Testis (tissue), 3 donors: ENCODE results near the gene HPSE2. TPM values are rescaled to one million over a fixed set of nuclear protein-coding genes. Genes with fewer than 3 reads are reported as not detected.

Experiments
- DNase-seq: peaks from one replicate; pipeline ENCODE4 v3.0.0-alpha.2; 2019
- H3K27ac ChIP-seq, 2 donors: fragments of 200-600 bp; sonication (generic); one replicate each; pipeline ENCODE4 v1.5.1; 2019
- H3K27me3 ChIP-seq: fragments of 200-600 bp; sonication (generic); one replicate; pipeline ENCODE4 v1.5.1; 2019
- H3K36me3 ChIP-seq: fragments of 200-600 bp; sonication (generic); one replicate; pipeline ENCODE4 v1.5.1; 2017; ENCODE audit warnings: low read depth; ENCODE audit errors: missing control alignments
- H3K4me1 ChIP-seq: fragments of 200-600 bp; sonication (generic); one replicate; pipeline ENCODE4 v1.5.1; 2019
- H3K4me3 ChIP-seq, 2 donors: fragments of 200-600 bp; sonication (generic); one replicate each; pipeline ENCODE4 v1.5.1; 2017 to 2019
- H3K9me3 ChIP-seq: fragments of 200-600 bp; sonication (generic); one replicate; pipeline ENCODE4 v1.5.1; 2017
- POLR2A ChIP-seq: fragments of 450-650 bp; IDR thresholded peaks from one replicate; pipeline ENCODE4 v1.6.1; 2017; ENCODE audit warnings: antibody characterized with exemption, mild to moderate bottlenecking, moderate library complexity
- WGBS, 2 donors: methylation state at CpG; one replicate each; pipeline ENCODE4 v1.1.5; 2018; 5-methylcytosine and 5-hydroxymethylcytosine counted together
- intact Hi-C: fragments of 100-400 bp; cut with DNase I; formaldehyde crosslinking; loops from one replicate; pipeline ENCODE4 v1.15.1; 2023; ENCODE audit warnings: low total_unique reads
- polyA plus RNA-seq: library from polyadenylated mRNA; stranded (reverse); fragments of 350-450 nt; fragmentation: Illumina TruSeq; extraction: RNeasy Lipid Tissue Mini Kit (QIAGEN cat#74804); gene quantifications from one replicate; pipeline ENCODE4 v1.2.3, GENCODE V29; 2014; ENCODE audit warnings: low read depth, low replicate concordance; ENCODE audit not compliant: insufficient read depth
- total RNA-seq, 2 donors: library from RNA; depleted of rRNA; stranded (reverse); fragments of >200 nt; gene quantifications; one replicate each; pipeline ENCODE4 v1.2.3, GENCODE V29; 2016
- TF ChIP-seq, protein P1 (sequence below), 3 experiments: fragments of 450-650 bp in 2 of 3; fragments of 200-600 bp in 1 of 3; sonication (generic) in 1 of 3; IDR thresholded peaks; one replicate each; pipeline ENCODE4 v1.5.1; 2016 to 2019; ENCODE audit warnings: antibody characterized with exemption in 3 of 3, mild to moderate bottlenecking in 2 of 3, moderate library complexity in 1 of 3

Gene HPSE2
- total and polyA plus RNA-seq, 3 donors from 2014 or later: 1.7 to 4.1 (median 2.5) TPM

DNA sequence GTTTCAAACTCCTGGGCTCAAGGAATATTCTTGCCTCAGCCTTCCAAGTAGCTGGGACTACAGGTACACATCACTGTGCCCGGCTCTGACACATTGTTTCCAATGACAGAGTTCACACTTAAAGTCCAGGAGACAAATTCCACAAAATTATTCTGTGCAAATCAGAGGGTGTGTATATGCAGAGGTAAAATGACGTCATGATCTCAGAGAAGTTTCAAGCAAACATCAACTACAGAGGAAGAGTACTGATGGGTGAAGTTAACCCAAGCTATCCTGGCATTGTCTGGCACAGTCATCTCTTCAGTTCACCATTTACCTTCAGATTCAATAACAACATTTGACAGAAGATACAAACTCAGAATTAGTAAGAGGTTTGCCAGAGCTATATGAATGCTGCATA is 388.9 kb downstream of the HPSE2 start:
- H3K4me3 ChIP-seq: no peak overlapping the region
- no peak for DNase-seq
- TF ChIP-seq POLR2A: no peak
- TF ChIP-seq, protein P1, sequence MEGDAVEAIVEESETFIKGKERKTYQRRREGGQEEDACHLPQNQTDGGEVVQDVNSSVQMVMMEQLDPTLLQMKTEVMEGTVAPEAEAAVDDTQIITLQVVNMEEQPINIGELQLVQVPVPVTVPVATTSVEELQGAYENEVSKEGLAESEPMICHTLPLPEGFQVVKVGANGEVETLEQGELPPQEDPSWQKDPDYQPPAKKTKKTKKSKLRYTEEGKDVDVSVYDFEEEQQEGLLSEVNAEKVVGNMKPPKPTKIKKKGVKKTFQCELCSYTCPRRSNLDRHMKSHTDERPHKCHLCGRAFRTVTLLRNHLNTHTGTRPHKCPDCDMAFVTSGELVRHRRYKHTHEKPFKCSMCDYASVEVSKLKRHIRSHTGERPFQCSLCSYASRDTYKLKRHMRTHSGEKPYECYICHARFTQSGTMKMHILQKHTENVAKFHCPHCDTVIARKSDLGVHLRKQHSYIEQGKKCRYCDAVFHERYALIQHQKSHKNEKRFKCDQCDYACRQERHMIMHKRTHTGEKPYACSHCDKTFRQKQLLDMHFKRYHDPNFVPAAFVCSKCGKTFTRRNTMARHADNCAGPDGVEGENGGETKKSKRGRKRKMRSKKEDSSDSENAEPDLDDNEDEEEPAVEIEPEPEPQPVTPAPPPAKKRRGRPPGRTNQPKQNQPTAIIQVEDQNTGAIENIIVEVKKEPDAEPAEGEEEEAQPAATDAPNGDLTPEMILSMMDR (IDR thresholded peaks at IDR 0.05): no peak
- intact Hi-C loops: no loop called here
- no peak overlapping the region for H3K27ac ChIP-seq
- WGBS, 2 donors: 78 to 88% methylated on average over 2 of the region's 2 CpGs
- no peaks in the 10 kb centered on the region for H3K27me3 ChIP-seq
- H3K9me3 ChIP-seq: no peaks in the 10 kb centered on the region
- H3K4me1 ChIP-seq: no peaks in the 10 kb centered on the region
- H3K36me3 ChIP-seq: no peaks in the 10 kb centered on the region

DNA sequence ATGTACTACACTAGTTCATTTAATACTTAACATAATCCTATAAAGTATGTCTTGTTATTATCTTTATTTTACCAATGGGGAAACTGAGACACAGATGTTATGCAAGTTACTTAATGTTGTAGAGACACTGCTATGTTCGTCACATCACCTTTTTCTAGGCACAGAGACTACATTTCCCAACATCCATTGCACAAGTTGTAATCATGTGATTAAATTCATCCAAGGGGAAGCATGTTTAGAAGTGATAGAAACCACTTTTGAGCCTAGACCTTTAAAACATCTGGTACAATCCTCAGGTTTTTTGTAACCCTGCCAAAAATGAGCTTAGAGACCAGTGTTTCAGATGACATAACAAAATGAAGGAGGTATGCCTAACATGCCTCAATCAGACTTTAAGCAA is 402.1 kb downstream of the HPSE2 start:
- no peaks in the 10 kb centered on the region for H3K27me3 ChIP-seq
- no peaks in the 10 kb centered on the region for H3K4me1 ChIP-seq
- H3K9me3 ChIP-seq: no peaks in the 10 kb centered on the region
- H3K4me3 ChIP-seq: no peak overlapping the region
- H3K27ac ChIP-seq: no peak overlapping the region
- 94 to 95% methylated on average over 1 of the region's 1 CpG for WGBS, 2 donors
- intact Hi-C loops: no loop called here
- TF ChIP-seq, protein P1 (IDR thresholded peaks at IDR 0.05): no peak
- no peak for TF ChIP-seq POLR2A
- H3K36me3 ChIP-seq: no peaks in the 10 kb centered on the region
- no peak for DNase-seq

GRCh38 chr10:98832738-98833137 is 402.9 kb downstream of the HPSE2 start:
- TF ChIP-seq POLR2A: no peak
- TF ChIP-seq, protein P1 (IDR thresholded peaks at IDR 0.05): no peak
- H3K4me3 ChIP-seq: no peak overlapping the region
- H3K9me3 ChIP-seq: no peaks in the 10 kb centered on the region
- no peak overlapping the region for H3K27ac ChIP-seq
- 52 to 90% methylated on average over 2 of the region's 2 CpGs for WGBS, 2 donors
- DNase-seq: no peak
- H3K27me3 ChIP-seq: no peaks in the 10 kb centered on the region
- H3K36me3 ChIP-seq: no peaks in the 10 kb centered on the region
- intact Hi-C loops: no loop called here
- H3K4me1 ChIP-seq: no peaks in the 10 kb centered on the region

GRCh38 chr10:98832196-98832595 is 403.5 kb downstream of the HPSE2 start:
- Histone ChIP-seq H3K27ac (no peak overlapping the region), H3K36me3 (no peaks in the 10 kb centered on the region), H3K4me3 (no peak overlapping the region), H3K9me3 (no peaks in the 10 kb centered on the region), H3K4me1 (no peaks in the 10 kb centered on the region), H3K27me3 (no peaks in the 10 kb centered on the region)
- no peak for TF ChIP-seq POLR2A
- TF ChIP-seq, protein P1 (IDR thresholded peaks at IDR 0.05): no peak
- intact Hi-C loops: no loop called here
- no peak for DNase-seq
- WGBS, 2 donors: 54 to 68% methylated on average over 3 of the region's 3 CpGs

- H3K4me3 ChIP-seq: no peak overlapping the region
- no peaks in the 10 kb centered on the region for H3K27me3 ChIP-seq
- no peaks in the 10 kb centered on the region for H3K4me1 ChIP-seq
- no peaks in the 10 kb centered on the region for H3K9me3 ChIP-seq
- intact Hi-C loops: no loop called here
- no peak overlapping the region for H3K27ac ChIP-seq
- 58 to 73% methylated on average over 1 of the region's 1 CpG for whole genome bisulfite sequencing, 2 donors
- no peaks in the 10 kb centered on the region for H3K36me3 ChIP-seq
- no peak for DNase-seq
- TF ChIP-seq, protein P1 (IDR thresholded peaks at IDR 0.05): no peak
- no peak for TF ChIP-seq POLR2A
Observed at GRCh38 chr10:98831391-98831790, 404.3 kb downstream of the HPSE2 start.
